NCI-H345 treated with DMSO at 0.1 percent for 48 hours (cell line): ENCODE data around the gene TECR.
"Not testable (repeated sequence)": the region's sequence is repeated elsewhere in the genome, so short reads cannot be mapped to it uniquely, and the experiment has no call there.

Experiments
- DNase-seq: peaks from one replicate; lab custom pipeline; 2025; ENCODE audit not compliant: unreplicated experiment; lab: John Stamatoyannopoulos, UW

The TECR gene

DNA sequence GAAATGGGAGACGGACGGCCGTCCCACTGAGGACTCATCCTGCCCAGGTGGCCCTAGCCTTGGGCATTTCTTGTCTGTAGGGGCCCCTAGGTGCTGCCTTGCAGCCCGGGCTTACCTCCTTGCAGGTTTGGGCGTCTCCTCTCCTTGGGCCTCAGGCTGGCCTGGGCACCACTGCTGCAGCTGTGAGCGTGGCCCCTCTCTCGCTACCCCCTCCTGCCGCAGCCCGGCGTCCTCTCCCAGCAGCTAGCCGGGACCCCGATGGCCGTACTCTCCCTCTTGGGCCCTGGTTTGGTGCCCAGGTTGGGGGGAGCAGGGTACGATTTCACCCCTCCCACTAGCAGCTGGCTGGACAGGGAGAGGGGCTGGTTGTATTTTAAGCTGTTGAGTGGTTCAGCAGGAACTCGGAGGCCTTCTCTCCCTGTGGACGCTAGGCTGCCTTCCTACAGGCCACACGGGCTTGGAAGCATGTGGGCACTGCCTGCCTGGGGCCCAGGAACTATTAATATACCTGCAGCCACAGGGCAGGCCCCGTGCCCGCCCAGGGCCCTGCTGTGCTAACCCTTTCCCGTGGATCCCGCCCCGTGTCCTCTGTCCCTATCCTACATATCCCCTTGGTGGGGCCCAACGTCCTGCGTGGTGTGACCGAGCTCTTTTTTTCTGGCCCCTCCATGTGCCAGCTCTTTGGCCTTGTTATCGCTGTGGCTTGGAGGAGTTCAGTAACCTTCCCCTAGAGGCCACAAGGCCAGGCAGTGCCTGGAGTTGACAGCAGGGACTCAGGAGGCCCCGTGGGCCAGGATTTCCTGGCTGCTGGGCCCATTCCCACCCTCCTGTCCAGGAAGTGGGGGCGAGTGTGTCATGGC, 30.8 kb downstream of the TECR start:
- no peak for DNase-seq

DNA sequence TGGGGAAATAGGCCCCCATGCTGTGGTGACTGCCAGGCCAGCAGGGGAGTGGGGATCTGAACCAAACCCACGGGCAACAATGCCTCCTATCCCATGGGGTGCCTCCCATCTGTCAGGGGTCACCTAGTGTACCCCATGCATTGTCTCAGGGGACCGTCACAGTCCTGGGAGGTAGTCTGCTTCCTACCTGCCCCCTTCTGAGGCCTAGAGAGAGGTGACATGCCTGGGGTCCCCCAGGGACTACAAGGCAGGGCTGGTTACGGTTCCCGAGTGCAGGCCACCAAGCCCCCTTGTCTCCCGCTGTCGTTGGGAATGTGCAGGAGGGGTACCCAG, 31.3 kb downstream of the TECR start:
- no peak for DNase-seq

GRCh38 chr19:14561249-14561648, 31.9 kb downstream of the TECR start:
- no peak for DNase-seq

DNA sequence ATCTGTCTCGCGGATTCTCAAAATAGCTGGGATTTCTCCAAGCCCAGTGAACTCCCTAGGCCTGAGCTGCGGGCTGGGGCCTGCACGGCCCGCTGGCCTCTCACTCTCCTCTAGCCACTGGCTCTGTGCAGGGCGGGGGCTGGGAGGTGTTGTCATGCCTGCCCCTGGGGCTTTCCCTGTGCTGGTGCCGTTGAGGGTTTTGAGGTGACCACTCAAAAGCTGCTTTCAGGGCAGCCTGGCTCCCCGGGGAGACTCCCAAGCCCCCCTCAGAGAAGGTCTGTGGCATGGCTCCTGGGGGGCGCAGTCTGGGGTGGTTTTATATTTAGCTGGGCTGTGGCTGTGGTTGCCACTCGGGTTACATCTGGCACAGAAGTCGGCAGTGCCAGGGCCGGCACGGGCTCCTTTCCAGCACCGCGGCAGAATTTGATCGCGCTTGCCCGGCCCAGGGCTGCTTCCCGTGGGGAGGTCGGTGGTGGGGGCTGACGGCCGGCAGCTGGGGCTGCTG, 32.5 kb downstream of the TECR start:
- DNase-seq = no peak

DNA sequence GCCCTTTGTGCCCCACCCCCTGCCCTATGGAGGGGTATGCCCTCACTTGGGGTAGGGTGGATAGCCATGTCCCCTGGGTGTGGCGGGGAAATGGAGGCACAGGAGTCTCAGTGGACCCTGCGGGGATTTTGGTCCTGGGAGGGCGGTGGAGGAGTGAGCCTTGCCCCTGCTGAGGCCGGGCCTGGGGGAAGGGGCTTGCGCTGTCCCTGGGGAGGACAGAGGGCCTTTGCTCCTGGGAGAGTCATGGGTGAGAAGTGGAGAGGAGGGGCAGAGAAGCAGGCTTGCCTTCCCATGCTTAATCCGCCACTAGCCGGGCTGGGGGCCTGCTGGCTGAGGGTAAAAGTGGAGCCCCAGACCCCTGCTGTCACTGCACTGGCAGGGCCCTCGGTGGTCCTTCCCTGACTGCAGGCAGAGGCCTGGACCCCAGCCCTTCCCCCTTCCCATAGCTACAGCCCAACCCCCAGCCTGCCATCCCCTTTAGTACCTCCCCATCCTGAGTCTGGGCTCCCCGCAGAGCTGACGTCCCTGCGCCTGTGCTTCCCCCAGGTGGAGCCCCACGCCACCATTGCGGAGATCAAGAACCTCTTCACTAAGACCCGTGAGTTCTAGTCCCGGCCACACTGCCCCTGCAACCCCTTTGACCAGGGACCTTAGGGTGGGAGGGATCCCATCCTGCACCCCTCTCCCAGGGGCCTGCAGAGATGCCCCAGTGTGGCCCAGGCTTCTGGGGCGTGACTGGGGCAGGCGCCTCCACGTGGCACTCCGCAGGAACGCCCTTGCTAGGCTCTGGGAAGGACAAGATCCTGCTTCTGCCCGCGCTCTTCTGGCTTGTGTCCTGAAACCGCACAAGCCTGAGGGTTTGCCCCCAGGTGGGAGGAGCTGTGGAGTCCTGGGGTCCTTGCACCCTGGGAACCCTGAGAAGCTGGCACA, 33.5 kb downstream of the TECR start:
- no peak for DNase-seq

- DNase-seq = no peak
Observed at GRCh38 chr19:14563590-14563926, 34.2 kb downstream of the TECR start.

- DNase-seq = no peak
Observed at GRCh38 chr19:14563989-14564651, 34.7 kb downstream of the TECR start.

DNA sequence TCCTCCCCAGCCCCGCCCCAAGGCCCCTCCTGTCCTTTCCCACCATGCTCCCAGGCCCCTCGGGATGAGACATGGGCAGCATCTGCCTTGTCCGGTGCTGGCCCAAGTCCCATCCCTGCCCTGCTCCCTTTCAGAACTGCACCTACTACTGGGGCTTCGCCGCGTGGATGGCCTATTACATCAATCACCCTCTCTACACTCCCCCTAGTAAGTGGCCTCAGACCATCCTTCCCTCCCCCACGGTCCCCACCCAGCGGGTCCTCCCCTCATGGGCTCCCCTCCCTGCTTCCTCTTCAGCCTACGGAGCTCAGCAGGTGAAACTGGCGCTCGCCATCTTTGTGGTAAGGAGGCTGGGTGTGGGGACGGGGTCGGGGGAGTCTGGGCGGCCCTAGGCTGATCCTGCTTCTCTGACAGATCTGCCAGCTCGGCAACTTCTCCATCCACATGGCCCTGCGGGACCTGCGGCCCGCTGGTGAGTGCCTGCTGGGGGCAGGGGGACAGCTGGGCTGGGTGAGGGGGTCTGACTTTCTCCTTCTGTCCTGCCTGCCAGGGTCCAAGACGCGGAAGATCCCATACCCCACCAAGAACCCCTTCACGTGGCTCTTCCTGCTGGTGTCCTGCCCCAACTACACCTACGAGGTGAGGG, 35.4 kb downstream of the TECR start:
- not testable (repeated sequence) for DNase-seq

DNA sequence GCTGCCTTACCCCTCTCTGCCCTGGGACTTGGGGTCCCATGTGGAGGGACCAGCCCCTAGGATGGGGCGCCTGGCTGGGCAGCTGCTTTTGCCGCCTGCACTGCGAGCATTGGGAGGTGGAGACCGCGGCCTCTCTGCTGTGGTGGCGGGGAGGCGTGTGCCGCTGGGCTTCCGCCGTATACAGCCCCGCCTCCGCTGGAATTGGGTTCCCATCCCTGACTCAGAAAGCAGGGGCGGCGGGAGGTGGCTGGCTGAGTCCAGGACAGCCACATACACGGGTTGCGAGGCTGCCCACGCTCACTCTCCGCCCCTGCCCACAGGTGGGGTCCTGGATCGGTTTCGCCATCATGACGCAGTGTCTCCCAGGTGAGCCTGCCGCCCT, 35.9 kb downstream of the TECR start:
- DNase-seq = no peak

- no peak for DNase-seq
Observed at GRCh38 chr19:14565765-14566711, 36.6 kb downstream of the TECR start.

GRCh38 chr19:14566712-14567077, 37.3 kb downstream of the TECR start:
- no peak for DNase-seq

- no peak for DNase-seq
Observed at GRCh38 chr19:14567079-14567478, 37.7 kb downstream of the TECR start.

DNA sequence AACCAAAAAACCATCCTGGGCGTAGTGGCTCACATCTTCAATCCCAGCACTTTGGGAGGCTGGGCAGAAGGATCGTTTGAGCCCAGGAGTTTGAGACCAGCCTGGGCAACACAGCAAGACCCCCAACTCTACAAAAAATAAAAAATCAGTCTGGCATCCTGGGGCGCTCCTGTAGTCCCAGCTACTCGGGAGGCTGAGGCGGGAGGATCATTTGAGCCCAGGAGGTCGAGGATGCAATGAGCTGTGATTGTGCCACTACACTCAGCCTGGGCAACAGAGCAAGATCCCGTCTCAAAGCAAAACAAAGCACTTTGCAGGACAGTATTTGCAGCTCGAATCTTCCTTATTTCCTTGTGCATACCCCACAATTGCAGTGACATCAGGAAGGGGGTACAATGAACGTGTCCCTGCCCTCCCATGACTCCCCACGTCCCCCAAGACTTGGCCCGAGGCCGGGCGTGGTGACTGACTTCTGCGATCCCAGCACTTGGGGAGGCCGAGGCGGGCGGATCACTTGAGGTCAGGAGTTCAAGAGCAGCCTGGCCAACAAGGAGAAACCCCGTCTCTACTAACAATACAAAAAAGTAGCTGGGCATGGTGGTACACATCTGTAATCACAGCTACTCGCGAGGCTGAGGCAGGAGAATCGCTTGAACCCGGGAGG, 41.6 kb downstream of the TECR start:
- DNase-seq = no peak

DNA sequence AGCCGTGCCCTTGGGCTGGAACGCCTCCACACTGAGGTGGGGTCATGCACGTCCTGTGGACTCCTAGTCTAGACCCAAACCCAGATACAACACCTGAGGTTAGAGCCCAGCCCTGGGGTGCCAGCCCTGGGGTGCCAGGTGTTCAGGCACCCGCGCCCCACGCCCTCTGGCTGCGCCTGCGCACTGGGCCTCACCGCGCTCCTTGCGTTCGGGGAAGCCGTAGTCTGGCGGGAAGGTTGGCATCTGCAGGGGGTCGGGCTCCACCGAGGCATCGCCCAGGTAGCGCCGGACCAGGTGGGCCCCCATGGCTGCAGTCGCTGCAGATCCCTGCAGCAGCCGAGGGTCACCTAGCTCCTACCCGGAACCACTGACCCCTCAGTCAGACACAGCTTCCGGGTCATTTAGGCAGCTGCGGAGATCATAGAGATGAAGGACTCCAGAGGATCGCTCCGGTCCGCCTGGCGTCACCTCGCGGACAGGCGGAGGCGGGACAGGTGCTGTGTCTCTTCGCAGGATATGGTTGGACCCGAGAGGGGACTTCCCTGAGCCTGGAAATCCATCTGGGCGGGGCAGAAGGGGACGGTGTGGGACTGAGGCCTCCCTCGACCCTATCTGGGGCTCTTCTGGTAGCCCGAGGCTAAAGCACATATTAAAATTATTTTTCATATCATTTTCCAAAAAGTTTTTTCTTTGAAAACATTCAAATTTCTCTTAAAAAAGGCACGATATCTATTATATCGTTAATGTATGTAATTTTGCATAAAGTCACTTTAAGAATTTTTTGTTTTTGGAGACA, 42.5 kb downstream of the TECR start, which contains the start of gene NDUFB7:
Gene NDUFB7, minus strand, starts transcription at position 372 of the 796 bp plus-strand sequence. Its CDS starts 66 bp downstream, at position 306.
- DNase-seq = peak; percentile 85

DNA sequence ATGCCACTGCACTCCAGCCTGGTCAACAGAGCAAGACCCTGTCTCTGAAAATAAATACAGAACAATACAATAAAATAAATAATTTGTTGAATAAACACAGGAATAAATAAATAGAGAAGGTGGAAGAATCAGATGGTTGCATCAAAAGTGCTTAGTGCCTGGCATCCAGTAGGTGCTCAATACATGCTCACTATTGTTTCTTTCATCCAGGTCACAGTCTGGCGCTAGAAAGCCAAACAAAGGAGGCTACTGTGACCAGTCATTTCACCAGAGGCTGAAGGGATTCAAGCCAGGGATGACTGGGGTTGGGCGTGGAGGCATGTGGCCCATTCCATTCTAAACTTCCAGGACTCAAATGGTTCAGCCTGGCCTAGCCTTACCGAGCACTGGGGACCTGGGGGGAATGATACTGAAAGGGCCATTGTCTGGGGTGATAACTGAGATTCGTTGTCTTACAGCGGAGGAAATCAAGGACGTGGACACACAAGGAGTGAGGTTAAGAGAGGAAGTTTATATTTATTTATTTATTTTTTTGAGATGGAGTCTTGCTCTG, 46.1 kb downstream of the TECR start:
- DNase-seq = no peak

- no peak for DNase-seq
Observed at GRCh38 chr19:14576363-14576762, 47.0 kb downstream of the TECR start.

GRCh38 chr19:14577264-14577663, 47.9 kb downstream of the TECR start:
- DNase-seq = no peak

- DNase-seq = no peak
Observed at GRCh38 chr19:14577885-14578427, 48.6 kb downstream of the TECR start.
